A549 (cell line): Measurements from ENCODE around the gene SLIT1. TPM values are rescaled to one million over a fixed set of nuclear protein-coding genes. Genes with fewer than 3 reads are reported as not detected.

Experiments used
- ATAC-seq, 2 experiments: fragments of 200-7000 bp in 1 of 2; fragments of >200 bp in 1 of 2; cut with Nextera tagmentation in 1 of 2; cut with Tn5 transposase in 1 of 2; 3 replicates each; pipeline versions ENCODE4 v1.8.0 to v1.9.1; 2018 to 2020; ENCODE audit warnings: mild to moderate bottlenecking in 1 of 2, moderate library complexity in 1 of 2
- CTCF ChIA-PET: fragments of 300-600 bp; sonication (Branson Sonifier 250); formaldehyde crosslinking; extraction: SDS; loops from one replicate; lab custom pipeline; 2021; ENCODE audit warnings: antibody characterized with exemption, inconsistent platforms; lab: Yijun Ruan, JAX
- POLR2A ChIA-PET: fragments of 350-600 bp; formaldehyde crosslinking; extraction: SDS; loops from one replicate; lab custom pipeline; 2021; ENCODE audit warnings: antibody characterized with exemption, inconsistent platforms; lab: Yijun Ruan, JAX
- DNase-seq, 2 experiments: peaks; one replicate each; pipeline versions ENCODE4 v3.0.0 to v3.0.0-alpha.2; 2011 to 2016; ENCODE audit warnings: low read depth in 1 of 2, low spot score in 1 of 2
- FAIRE-seq: peaks from 2 replicates; lab custom pipeline; 2011; peaks lifted over from hg19 to GRCh38; lab: Jason Lieb, UNC
- H3K27ac ChIP-seq, 2 experiments: fragments of >200 bp; sonication (Bioruptor Twin); formaldehyde crosslinking; 3 replicates each; pipeline ENCODE4 v1.5.1; 2016 to 2017
- H3K4me1 ChIP-seq: fragments of >200 bp; sonication (Bioruptor Twin); formaldehyde crosslinking; 3 replicates; pipeline ENCODE4 v1.6.1; 2016
- H3K4me2 ChIP-seq: fragments of >200 bp; sonication (Bioruptor Twin); formaldehyde crosslinking; 3 replicates; pipeline ENCODE4 v1.6.1; 2016
- H3K4me3 ChIP-seq: fragments of >200 bp; sonication (Bioruptor Twin); formaldehyde crosslinking; 3 replicates; pipeline ENCODE4 v1.5.1; 2016
- H3K9me3 ChIP-seq: fragments of >200 bp; sonication (Bioruptor Twin); formaldehyde crosslinking; 3 replicates; pipeline ENCODE4 v1.6.1; 2016
- CBX2 ChIP-seq: fragments of 200-600 bp; sonication (generic); IDR thresholded peaks from 2 replicates; pipeline ENCODE4 v1.6.1; 2016; ENCODE audit warnings: low read depth, mild to moderate bottlenecking, borderline replicate concordance
- CBX8 ChIP-seq: fragments of 200-600 bp; sonication (generic); IDR thresholded peaks from 2 replicates; pipeline ENCODE4 v1.6.1; 2016
- EHF ChIP-seq: fragments of 250-450 bp; sonication (Bioruptor Pico); IDR thresholded peaks from 2 replicates; pipeline ENCODE4 v1.5.0; 2020; ENCODE audit warnings: mild to moderate bottlenecking
- FOSB ChIP-seq: fragments of 250-450 bp; sonication (Bioruptor Pico); IDR thresholded peaks from 2 replicates; pipeline ENCODE4 v1.5.0; 2020; ENCODE audit warnings: mild to moderate bottlenecking, moderate library complexity
- FOSL2 ChIP-seq, 2 experiments: fragments of 450-650 bp in 1 of 2; fragments of >200 bp in 1 of 2; sonication (Bioruptor Twin) in 1 of 2; formaldehyde crosslinking; IDR thresholded peaks; 2 replicates each; pipeline versions ENCODE4 v1.5.0 to v1.6.1; 2016 to 2020; ENCODE audit warnings: mild to moderate bottlenecking in 1 of 2, moderate library complexity in 1 of 2
- GATA3 ChIP-seq: IDR thresholded peaks from 2 replicates; pipeline ENCODE4 v1.6.1; 2012; ENCODE audit warnings: borderline replicate concordance
- HOXA7 ChIP-seq: fragments of 250-450 bp; sonication (Bioruptor Pico); IDR thresholded peaks from 2 replicates; pipeline ENCODE4 v1.5.0; 2020; ENCODE audit warnings: mild to moderate bottlenecking, moderate library complexity
- HOXB5 ChIP-seq: fragments of 250-450 bp; sonication (Bioruptor Pico); IDR thresholded peaks from 2 replicates; pipeline ENCODE4 v1.5.0; 2020; ENCODE audit warnings: mild to moderate bottlenecking, moderate library complexity
- JUNB ChIP-seq: fragments of >200 bp; sonication (Bioruptor Twin); formaldehyde crosslinking; IDR thresholded peaks from 2 replicates; pipeline ENCODE4 v1.6.1; 2016
- MAFK ChIP-seq: fragments of 450-650 bp; IDR thresholded peaks from 2 replicates; pipeline ENCODE4 v1.6.1; 2014; ENCODE audit not compliant: partially characterized antibody
- MYC ChIP-seq: IDR thresholded peaks from 2 replicates; pipeline ENCODE4 v1.6.1; 2012; ENCODE audit warnings: mild to moderate bottlenecking, inconsistent platforms, low read length, improper control_type of control experiment, borderline replicate concordance
- NFE2L2 ChIP-seq: fragments of 150-350 bp; conservative IDR thresholded peaks from 2 replicates; pipeline ENCODE4 v1.6.1; 2014; ENCODE audit warnings: low read length
- NPAS2 ChIP-seq: fragments of 250-450 bp; sonication (Bioruptor Pico); IDR thresholded peaks from 2 replicates; pipeline ENCODE4 v1.8.0; 2022; ENCODE audit warnings: mild to moderate bottlenecking, moderate library complexity, borderline replicate concordance
- POLR2AphosphoS2 ChIP-seq: conservative IDR thresholded peaks from 2 replicates; pipeline ENCODE4 v1.6.1; 2012; ENCODE audit warnings: low read length, improper control_type of control experiment, inconsistent platforms
- RCOR1 ChIP-seq: fragments of 150-350 bp; IDR thresholded peaks from 2 replicates; pipeline ENCODE4 v1.6.1; 2014; ENCODE audit warnings: antibody characterized with exemption, low read length, low read depth
- SMC3 ChIP-seq: fragments of >200 bp; sonication (Bioruptor Twin); formaldehyde crosslinking; IDR thresholded peaks from 3 replicates; pipeline ENCODE4 v1.6.1; 2018; ENCODE audit warnings: inconsistent platforms
- TP53 ChIP-seq: fragments of 250-450 bp; sonication (Bioruptor Pico); IDR thresholded peaks from 2 replicates; pipeline ENCODE4 v1.5.0; 2021; ENCODE audit warnings: mild to moderate bottlenecking, moderate library complexity
- ZC3H11A ChIP-seq: fragments of 450-650 bp; IDR thresholded peaks from 2 replicates; pipeline ENCODE4 v1.6.1; 2014; ENCODE audit warnings: antibody characterized with exemption, mild to moderate bottlenecking
- WGBS: methylation state at CpG from one replicate; pipeline ENCODE4 v1.1.6; 2017; ENCODE audit errors: missing lambda C conversion rate; 5-methylcytosine and 5-hydroxymethylcytosine counted together
- polyA plus RNA-seq, 4 experiments: library from polyadenylated mRNA; depleted of rRNA in 3 of 4; stranded (reverse); fragments of >200 nt; fragmentation: RNase III in 1 of 4; extraction: RNeasy Plus Mini Kit Qiagen cat#74134 plus additional on column Dnase treatment in 1 of 4; gene quantifications; 2 replicates in 3 of 4; 3 replicates in 1 of 4; pipeline ENCODE4 v1.2.3, GENCODE V29; 2011 to 2017
- TF ChIP-seq, protein P1 (sequence below): fragments of >200 bp; sonication (Bioruptor Twin); formaldehyde crosslinking; IDR thresholded peaks from 2 replicates; pipeline ENCODE4 v1.6.1; 2016
- TF ChIP-seq, protein P2 (sequence below): fragments of >200 bp; sonication (Bioruptor Twin); formaldehyde crosslinking; IDR thresholded peaks from 3 replicates; pipeline ENCODE4 v1.6.1; 2016
- TF ChIP-seq, protein P3 (sequence below): IDR thresholded peaks from 2 replicates; pipeline ENCODE4 v1.6.1; 2012
- TF ChIP-seq, protein P4 (sequence below): fragments of >200 bp; sonication (Bioruptor Twin); formaldehyde crosslinking; IDR thresholded peaks from 3 replicates; pipeline ENCODE4 v1.5.1; 2016
- TF ChIP-seq, protein P5 (sequence below): fragments of 150-350 bp; IDR thresholded peaks from 2 replicates; pipeline ENCODE4 v1.6.1; 2014; ENCODE audit warnings: low read depth, mild to moderate bottlenecking, low read length
- TF ChIP-seq, protein P6 (sequence below): fragments of 200-600 bp; sonication (generic); IDR thresholded peaks from 2 replicates; pipeline ENCODE4 v1.6.1; 2016; ENCODE audit warnings: antibody characterized with exemption, mild to moderate bottlenecking, moderate library complexity

SLIT1 gene
- polyA plus RNA-seq, 2 of the 4 experiments (the other 2 are of a cell fraction) = 0.05 to 0.09 TPM

DNA sequence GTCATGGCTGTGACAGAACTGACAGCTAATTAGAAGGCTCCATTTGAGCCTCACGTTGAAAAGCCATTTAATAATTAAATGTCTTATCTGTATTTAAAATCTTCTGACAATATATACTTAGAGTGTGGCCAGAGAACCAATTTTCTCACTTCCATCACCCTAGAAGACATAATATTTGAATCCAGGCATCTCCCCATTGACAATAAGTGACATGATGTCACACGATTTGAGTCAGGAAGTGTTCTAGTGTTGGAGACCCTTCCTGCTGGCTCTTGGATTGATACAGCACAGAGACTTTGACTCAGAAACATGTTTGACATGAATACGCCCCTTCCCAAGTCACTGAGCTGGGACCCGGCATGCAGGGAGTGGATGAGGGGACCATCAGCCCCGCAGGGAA, 85.9 kb downstream of the SLIT1 start (continued):
- TF ChIP-seq, protein P1, sequence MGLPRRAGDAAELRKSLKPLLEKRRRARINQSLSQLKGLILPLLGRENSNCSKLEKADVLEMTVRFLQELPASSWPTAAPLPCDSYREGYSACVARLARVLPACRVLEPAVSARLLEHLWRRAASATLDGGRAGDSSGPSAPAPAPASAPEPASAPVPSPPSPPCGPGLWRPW = no peak
- no peak for TF ChIP-seq TP53 (CRISPR knock-in tag)
- no peak for TF ChIP-seq ZC3H11A
- TF ChIP-seq, protein P2, sequence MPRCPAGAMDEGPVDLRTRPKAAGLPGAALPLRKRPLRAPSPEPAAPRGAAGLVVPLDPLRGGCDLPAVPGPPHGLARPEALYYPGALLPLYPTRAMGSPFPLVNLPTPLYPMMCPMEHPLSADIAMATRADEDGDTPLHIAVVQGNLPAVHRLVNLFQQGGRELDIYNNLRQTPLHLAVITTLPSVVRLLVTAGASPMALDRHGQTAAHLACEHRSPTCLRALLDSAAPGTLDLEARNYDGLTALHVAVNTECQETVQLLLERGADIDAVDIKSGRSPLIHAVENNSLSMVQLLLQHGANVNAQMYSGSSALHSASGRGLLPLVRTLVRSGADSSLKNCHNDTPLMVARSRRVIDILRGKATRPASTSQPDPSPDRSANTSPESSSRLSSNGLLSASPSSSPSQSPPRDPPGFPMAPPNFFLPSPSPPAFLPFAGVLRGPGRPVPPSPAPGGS = no peak

DNA sequence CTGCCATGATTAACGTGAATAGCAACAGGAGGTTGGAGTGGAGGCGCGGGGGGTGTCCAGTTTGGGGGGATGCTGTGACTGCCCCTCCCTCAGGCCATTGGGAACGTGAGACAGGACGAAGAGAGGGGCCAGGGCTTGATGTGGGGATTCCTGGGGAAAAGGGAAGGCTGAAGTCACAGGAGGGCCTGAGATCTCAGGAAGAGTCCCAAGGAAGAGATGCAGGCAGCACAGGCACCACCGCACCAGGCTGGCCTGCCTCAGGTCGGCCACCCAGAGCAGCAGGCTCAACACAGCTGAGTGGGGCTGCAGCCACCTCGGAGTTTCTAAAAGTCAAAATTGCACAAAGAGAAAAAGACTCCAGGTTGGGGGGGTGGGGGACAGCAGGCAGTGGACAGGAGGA, 86.7 kb downstream of the SLIT1 start:
- H3K4me1 ChIP-seq = no peaks in the 10 kb centered on the region
- no peak for ATAC-seq
- CTCF ChIA-PET = interaction anchor here (14.7 kb wide), 1 partner anchor 22 kb away, joined by 153 read pairs; no protein-coding TSS in a partner anchor
- FAIRE-seq = no peak
- H3K27ac ChIP-seq = no peak overlapping the region
- no peaks in the 10 kb centered on the region for H3K9me3 ChIP-seq
- POLR2A ChIA-PET = no interaction called here
- TF ChIP-seq NFE2L2 = no peak
- TF ChIP-seq HOXB5 = no peak
- H3K4me2 ChIP-seq = no peak overlapping the region
- no peak for DNase-seq
- H3K4me3 ChIP-seq = no peak overlapping the region
- 30% methylated on average over 7 of the region's 8 CpGs for WGBS

DNA sequence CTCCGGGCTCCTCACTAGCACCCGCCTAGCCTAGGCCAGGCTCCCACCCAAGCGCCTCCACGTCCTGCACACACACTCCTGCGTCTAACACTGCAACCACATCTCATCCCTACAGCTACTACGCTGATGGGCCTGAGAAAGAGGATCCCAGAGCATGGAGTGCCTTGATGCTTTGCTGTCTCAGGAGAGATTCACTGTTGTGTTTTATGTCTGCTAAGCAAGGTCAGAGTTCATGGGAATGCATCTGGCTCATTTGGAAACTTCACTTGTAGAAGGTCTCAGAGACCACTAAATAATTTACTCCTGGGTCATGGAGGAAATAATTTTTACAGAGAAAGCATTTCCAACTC, 88.7 kb downstream of the SLIT1 start:
- Histone ChIP-seq H3K4me3 (no peak overlapping the region), H3K4me1 (no peaks in the 10 kb centered on the region), H3K27ac (no peak overlapping the region), H3K4me2 (no peak overlapping the region), H3K9me3 (no peaks in the 10 kb centered on the region)
- TF ChIP-seq CBX2 (no peak), NPAS2 (CRISPR knock-in tag) (no peak), EHF (no peak), GATA3 (no peak), SMC3 (no peak), FOSL2 (IDR thresholded peaks at IDR 0.05) (no peak), FOSL2 (CRISPR knock-in tag; IDR thresholded peaks at IDR 0.05) (no peak), POLR2AphosphoS2 (no peak), MAFK (no peak), CBX8 (no peak), MYC (no peak), TP53 (CRISPR knock-in tag) (no peak), RCOR1 (no peak), JUNB (no peak), HOXA7 (CRISPR knock-in tag) (no peak), FOSB (CRISPR knock-in tag) (no peak)
- TF ChIP-seq, protein P3, sequence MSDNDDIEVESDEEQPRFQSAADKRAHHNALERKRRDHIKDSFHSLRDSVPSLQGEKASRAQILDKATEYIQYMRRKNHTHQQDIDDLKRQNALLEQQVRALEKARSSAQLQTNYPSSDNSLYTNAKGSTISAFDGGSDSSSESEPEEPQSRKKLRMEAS = no peak
- TF ChIP-seq, protein P4, sequence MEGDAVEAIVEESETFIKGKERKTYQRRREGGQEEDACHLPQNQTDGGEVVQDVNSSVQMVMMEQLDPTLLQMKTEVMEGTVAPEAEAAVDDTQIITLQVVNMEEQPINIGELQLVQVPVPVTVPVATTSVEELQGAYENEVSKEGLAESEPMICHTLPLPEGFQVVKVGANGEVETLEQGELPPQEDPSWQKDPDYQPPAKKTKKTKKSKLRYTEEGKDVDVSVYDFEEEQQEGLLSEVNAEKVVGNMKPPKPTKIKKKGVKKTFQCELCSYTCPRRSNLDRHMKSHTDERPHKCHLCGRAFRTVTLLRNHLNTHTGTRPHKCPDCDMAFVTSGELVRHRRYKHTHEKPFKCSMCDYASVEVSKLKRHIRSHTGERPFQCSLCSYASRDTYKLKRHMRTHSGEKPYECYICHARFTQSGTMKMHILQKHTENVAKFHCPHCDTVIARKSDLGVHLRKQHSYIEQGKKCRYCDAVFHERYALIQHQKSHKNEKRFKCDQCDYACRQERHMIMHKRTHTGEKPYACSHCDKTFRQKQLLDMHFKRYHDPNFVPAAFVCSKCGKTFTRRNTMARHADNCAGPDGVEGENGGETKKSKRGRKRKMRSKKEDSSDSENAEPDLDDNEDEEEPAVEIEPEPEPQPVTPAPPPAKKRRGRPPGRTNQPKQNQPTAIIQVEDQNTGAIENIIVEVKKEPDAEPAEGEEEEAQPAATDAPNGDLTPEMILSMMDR = no peak
- TF ChIP-seq, protein P5, sequence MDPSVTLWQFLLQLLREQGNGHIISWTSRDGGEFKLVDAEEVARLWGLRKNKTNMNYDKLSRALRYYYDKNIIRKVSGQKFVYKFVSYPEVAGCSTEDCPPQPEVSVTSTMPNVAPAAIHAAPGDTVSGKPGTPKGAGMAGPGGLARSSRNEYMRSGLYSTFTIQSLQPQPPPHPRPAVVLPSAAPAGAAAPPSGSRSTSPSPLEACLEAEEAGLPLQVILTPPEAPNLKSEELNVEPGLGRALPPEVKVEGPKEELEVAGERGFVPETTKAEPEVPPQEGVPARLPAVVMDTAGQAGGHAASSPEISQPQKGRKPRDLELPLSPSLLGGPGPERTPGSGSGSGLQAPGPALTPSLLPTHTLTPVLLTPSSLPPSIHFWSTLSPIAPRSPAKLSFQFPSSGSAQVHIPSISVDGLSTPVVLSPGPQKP = no peak
- TF ChIP-seq, protein P6, sequence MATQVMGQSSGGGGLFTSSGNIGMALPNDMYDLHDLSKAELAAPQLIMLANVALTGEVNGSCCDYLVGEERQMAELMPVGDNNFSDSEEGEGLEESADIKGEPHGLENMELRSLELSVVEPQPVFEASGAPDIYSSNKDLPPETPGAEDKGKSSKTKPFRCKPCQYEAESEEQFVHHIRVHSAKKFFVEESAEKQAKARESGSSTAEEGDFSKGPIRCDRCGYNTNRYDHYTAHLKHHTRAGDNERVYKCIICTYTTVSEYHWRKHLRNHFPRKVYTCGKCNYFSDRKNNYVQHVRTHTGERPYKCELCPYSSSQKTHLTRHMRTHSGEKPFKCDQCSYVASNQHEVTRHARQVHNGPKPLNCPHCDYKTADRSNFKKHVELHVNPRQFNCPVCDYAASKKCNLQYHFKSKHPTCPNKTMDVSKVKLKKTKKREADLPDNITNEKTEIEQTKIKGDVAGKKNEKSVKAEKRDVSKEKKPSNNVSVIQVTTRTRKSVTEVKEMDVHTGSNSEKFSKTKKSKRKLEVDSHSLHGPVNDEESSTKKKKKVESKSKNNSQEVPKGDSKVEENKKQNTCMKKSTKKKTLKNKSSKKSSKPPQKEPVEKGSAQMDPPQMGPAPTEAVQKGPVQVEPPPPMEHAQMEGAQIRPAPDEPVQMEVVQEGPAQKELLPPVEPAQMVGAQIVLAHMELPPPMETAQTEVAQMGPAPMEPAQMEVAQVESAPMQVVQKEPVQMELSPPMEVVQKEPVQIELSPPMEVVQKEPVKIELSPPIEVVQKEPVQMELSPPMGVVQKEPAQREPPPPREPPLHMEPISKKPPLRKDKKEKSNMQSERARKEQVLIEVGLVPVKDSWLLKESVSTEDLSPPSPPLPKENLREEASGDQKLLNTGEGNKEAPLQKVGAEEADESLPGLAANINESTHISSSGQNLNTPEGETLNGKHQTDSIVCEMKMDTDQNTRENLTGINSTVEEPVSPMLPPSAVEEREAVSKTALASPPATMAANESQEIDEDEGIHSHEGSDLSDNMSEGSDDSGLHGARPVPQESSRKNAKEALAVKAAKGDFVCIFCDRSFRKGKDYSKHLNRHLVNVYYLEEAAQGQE = no peak
- ATAC-seq (no peak), DNase-seq (no peak), FAIRE-seq (no peak)
- ChIA-PET POLR2A (no interaction called here), CTCF (interaction anchor here (14.7 kb wide), 1 partner anchor 20 kb away, joined by 153 read pairs; no protein-coding TSS in a partner anchor)
- 68% methylated on average over 6 of the region's 6 CpGs for WGBS
